Thoracic aorta (tissue), 2 donors: ENCODE data around the gene GADL1. TPM values are rescaled to one million over a fixed set of nuclear protein-coding genes. Genes with fewer than 3 reads are reported as not detected.

Experiments
- ATAC-seq: fragments of 150-250 bp; one replicate; pipeline ENCODE4 v1.8.0; 2017; ENCODE audit warnings: low read depth; ENCODE audit not compliant: insufficient number of reproducible peaks, low FRiP score
- DNase-seq: peaks from one replicate; pipeline ENCODE4 v3.0.0-alpha.2; 2020; ENCODE audit warnings: low spot score
- H3K27ac ChIP-seq, 2 donors: fragments of 200-600 bp; sonication (generic); 1 replicate in 1 of 2; 2 replicates in 1 of 2; pipeline ENCODE4 v1.5.1; 2016; ENCODE audit warnings: mild to moderate bottlenecking in 2 of 2, moderate library complexity in 2 of 2
- H3K27me3 ChIP-seq: fragments of 200-600 bp; sonication (generic); replicated peaks from 2 replicates; pipeline ENCODE4 v1.6.0; 2016; ENCODE audit warnings: mild to moderate bottlenecking; ENCODE audit not compliant: insufficient read depth
- H3K36me3 ChIP-seq: fragments of 200-600 bp; sonication (generic); one replicate; pipeline ENCODE4 v1.5.1; 2016
- H3K4me1 ChIP-seq, 2 donors: fragments of 200-600 bp; sonication (generic); 1 replicate in 1 of 2; 2 replicates in 1 of 2; pipeline versions ENCODE4 v1.5.1 to v1.6.0; 2016; ENCODE audit warnings: low read depth in 2 of 2, mild to moderate bottlenecking in 1 of 2; ENCODE audit not compliant: control insufficient read depth in 1 of 2
- H3K4me3 ChIP-seq: fragments of 200-600 bp; sonication (generic); 2 replicates; pipeline ENCODE4 v1.5.1; 2016; ENCODE audit warnings: mild to moderate bottlenecking
- H3K9me3 ChIP-seq: fragments of 200-600 bp; sonication (generic); 2 replicates; pipeline ENCODE4 v1.5.1; 2016
- total RNA-seq, 2 donors: library from RNA; depleted of rRNA; stranded (reverse); fragments of >200 nt; gene quantifications; one replicate each; pipeline versions ENCODE4 v1.1.0 to v1.2.3, GENCODE V29; 2016
- TF ChIP-seq, protein P1 (sequence below): fragments of 200-600 bp; sonication (generic); IDR thresholded peaks from one replicate; pipeline ENCODE4 v1.5.1; 2019; ENCODE audit warnings: antibody characterized with exemption

Gene GADL1
- total RNA-seq, 2 donors from 2014 or later: 0.27 to 1.1 TPM

DNA sequence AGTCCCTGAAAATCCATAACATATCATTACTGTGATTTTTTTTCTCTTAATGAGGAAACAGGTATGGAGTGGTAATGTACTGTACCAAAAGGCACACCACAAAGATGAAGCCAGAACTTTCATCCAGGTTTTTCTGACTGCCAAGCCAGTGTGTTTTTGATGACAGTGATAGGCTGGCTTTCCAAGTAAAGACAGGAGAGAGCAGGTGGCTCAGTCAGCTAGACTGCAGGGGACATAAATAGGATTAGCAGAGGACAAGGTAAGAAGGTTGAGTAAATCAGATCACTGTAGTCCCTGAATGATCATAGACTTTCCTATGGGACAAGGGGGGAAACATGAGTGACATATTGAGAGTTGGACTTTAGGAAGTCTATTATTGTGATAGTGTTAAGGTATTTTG is 127.9 kb downstream of the GADL1 start:
- ATAC-seq: no peak
- TF ChIP-seq, protein P1, sequence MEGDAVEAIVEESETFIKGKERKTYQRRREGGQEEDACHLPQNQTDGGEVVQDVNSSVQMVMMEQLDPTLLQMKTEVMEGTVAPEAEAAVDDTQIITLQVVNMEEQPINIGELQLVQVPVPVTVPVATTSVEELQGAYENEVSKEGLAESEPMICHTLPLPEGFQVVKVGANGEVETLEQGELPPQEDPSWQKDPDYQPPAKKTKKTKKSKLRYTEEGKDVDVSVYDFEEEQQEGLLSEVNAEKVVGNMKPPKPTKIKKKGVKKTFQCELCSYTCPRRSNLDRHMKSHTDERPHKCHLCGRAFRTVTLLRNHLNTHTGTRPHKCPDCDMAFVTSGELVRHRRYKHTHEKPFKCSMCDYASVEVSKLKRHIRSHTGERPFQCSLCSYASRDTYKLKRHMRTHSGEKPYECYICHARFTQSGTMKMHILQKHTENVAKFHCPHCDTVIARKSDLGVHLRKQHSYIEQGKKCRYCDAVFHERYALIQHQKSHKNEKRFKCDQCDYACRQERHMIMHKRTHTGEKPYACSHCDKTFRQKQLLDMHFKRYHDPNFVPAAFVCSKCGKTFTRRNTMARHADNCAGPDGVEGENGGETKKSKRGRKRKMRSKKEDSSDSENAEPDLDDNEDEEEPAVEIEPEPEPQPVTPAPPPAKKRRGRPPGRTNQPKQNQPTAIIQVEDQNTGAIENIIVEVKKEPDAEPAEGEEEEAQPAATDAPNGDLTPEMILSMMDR: no peak
- no peak for DNase-seq
- Histone ChIP-seq H3K27ac (no peak overlapping the region), H3K4me3 (no peak overlapping the region), H3K36me3 (no peaks in the 10 kb centered on the region), H3K9me3 (no peaks in the 10 kb centered on the region), H3K27me3 (no peaks in the 10 kb centered on the region), H3K4me1 (peaks cover 0 to 9% of the 10 kb centered on the region in 2 donors)

DNA sequence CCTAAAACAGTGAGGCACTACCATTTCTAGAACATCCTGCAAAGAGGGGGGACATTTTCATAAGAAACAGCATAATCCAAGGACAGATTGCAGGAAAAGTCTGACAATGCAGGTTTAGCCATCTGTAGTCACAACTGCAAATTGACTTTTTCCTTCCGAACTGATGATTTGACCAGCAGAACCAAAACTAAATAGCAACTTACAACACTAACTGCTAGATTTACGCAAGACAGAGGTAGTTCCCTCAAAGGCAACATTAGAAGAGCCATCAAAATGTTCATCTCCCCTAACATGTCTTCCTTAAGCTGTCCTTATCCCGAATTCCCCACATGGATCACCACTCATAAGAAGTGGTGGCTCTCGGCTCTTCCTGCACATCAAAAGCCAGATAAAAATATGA is 129.6 kb downstream of the GADL1 start:
- Histone ChIP-seq H3K27ac (no peak overlapping the region), H3K27me3 (no peaks in the 10 kb centered on the region), H3K9me3 (no peaks in the 10 kb centered on the region), H3K4me1 (peaks cover 0 to under 1% of the 10 kb centered on the region in 2 donors), H3K4me3 (no peak overlapping the region), H3K36me3 (no peaks in the 10 kb centered on the region)
- DNase-seq (no peak), ATAC-seq (no peak)
- TF ChIP-seq, protein P1: no peak

DNA sequence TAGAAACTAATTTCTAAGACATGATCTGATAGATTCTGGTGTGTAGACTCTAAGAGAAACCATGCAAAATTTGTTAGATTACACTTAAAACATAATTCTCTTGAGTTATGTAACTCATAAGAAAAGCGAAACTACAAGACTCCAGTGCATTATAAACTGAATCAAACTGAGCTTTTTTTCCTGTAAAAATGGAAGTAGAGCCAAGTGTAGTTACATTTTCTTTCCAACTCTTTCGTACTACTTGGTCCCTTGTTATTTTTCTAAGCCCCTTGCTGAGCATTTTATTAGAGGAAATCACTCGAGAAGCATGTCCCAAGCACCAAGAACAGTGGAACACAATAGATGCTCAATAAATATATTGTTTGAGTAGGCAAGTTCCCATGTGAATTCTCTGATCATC is 130.2 kb downstream of the GADL1 start:
- no peaks in the 10 kb centered on the region for H3K4me1 ChIP-seq
- H3K4me3 ChIP-seq: no peak overlapping the region
- no peak overlapping the region for H3K27ac ChIP-seq
- no peaks in the 10 kb centered on the region for H3K36me3 ChIP-seq
- H3K27me3 ChIP-seq: no peaks in the 10 kb centered on the region
- no peak for ATAC-seq
- TF ChIP-seq, protein P1: no peak
- DNase-seq: no peak
- no peaks in the 10 kb centered on the region for H3K9me3 ChIP-seq

DNA sequence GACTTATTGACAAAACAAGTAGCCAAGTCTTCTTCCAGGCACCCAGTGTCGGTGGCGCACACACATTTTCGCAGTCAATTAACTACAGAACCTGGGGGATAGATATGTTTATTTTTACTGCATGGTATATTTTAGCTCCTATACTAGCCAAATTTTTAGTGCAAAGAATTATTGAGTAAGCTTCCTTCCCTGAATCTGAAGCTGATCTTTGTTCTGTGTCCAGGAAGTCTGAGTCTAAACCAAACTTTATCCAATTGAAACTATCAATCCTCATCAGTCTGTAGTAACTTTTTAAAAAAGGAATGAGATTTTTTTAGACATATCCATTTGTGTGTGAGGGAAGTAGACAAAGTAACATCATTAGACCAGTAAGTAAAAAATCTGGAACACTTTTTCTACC is 133.1 kb downstream of the GADL1 start:
- H3K4me3 ChIP-seq: no peak overlapping the region
- TF ChIP-seq, protein P1: no peak
- no peaks in the 10 kb centered on the region for H3K36me3 ChIP-seq
- no peaks in the 10 kb centered on the region for H3K4me1 ChIP-seq
- DNase-seq: no peak
- no peaks in the 10 kb centered on the region for H3K27me3 ChIP-seq
- H3K27ac ChIP-seq: no peak overlapping the region
- no peaks in the 10 kb centered on the region for H3K9me3 ChIP-seq
- ATAC-seq: no peak

DNA sequence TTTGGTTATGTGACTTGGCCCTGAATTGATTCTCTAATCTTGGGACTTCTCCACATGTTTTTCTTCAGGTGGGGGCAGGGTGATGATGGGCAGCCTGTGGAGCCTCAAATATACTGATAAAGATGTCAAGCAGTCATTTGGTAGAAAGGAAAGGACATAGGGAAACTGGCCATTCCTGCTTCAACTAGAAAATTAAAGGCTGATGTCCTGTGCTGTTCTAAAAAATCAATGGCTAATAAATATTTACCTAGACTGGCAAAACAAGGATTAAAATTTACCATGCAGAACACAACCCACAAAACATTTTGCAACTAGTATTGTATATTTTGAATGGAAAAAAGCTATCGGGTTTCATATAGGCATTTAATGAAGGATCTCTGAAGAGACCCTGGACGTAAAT is 133.7 kb downstream of the GADL1 start:
- no peak overlapping the region for H3K27ac ChIP-seq
- ATAC-seq (no peak), DNase-seq (no peak)
- TF ChIP-seq, protein P1: no peak
- no peaks in the 10 kb centered on the region for H3K36me3 ChIP-seq
- H3K4me1 ChIP-seq: no peaks in the 10 kb centered on the region
- H3K27me3 ChIP-seq: no peaks in the 10 kb centered on the region
- H3K9me3 ChIP-seq: no peaks in the 10 kb centered on the region
- no peak overlapping the region for H3K4me3 ChIP-seq
